Measurements from ENCODE around the gene MTRFR.

The MTRFR gene

GRCh38 chr12:123289911-123290310, 56.7 kb downstream of the MTRFR start:
- DNase-seq (ENCODE audit: extremely low spot score): no peak
- POLR2A ChIA-PET: no interaction called here
- CTCF ChIA-PET: no interaction called here
- TF ChIP-seq CTCF (IDR thresholded peaks at IDR 0.05; ENCODE audit: control extremely low read depth, extremely low read depth, low read depth, missing control alignments): no peak

- POLR2A ChIA-PET: no interaction called here
- CTCF ChIA-PET: interaction anchor here (1.4 kb wide), 1 partner anchor 15 kb away, joined by 3 read pairs; no protein-coding TSS in a partner anchor
- DNase-seq (ENCODE audit: extremely low spot score): no peak
- TF ChIP-seq CTCF (IDR thresholded peaks at IDR 0.05; ENCODE audit: control extremely low read depth, extremely low read depth, low read depth, missing control alignments): no peak
Measured at GRCh38 chr12:123293178-123293760, 60.0 kb downstream of the MTRFR start.

GRCh38 chr12:123305136-123305535, 71.9 kb downstream of the MTRFR start:
- no peak for TF ChIP-seq CTCF (IDR thresholded peaks at IDR 0.05; ENCODE audit: control extremely low read depth, extremely low read depth, low read depth, missing control alignments)
- CTCF ChIA-PET: interaction anchor here (1.0 kb wide), 1 partner anchor 9 kb away, joined by 3 read pairs; no protein-coding TSS in a partner anchor
- no peak for DNase-seq (ENCODE audit: extremely low spot score)
- POLR2A ChIA-PET: no interaction called here

- POLR2A ChIA-PET: no interaction called here
- DNase-seq (ENCODE audit: extremely low spot score): no peak
- CTCF ChIA-PET: interaction anchor here (0.9 to 1.1 kb wide), 2 partner anchors 14 to 81 kb away, joined by 3 read pairs; no protein-coding TSS in a partner anchor
- TF ChIP-seq CTCF (IDR thresholded peaks at IDR 0.05; ENCODE audit: control extremely low read depth, extremely low read depth, low read depth, missing control alignments): no peak
Measured at GRCh38 chr12:123306200-123306599, 73.0 kb downstream of the MTRFR start.

Measured in GM10248 (cell line).